ENCODE data around the gene RUNX2. TPM values are rescaled to one million over a fixed set of nuclear protein-coding genes. Genes with fewer than 3 reads are reported as not detected.

The RUNX2 gene
- total and polyA plus RNA-seq, 4 donors = 1.8 to 6.7 (median 3.2) TPM

- Histone ChIP-seq H3K27ac (ENCODE audit: low read depth in 1 of 2, low read length in 1 of 2) (peak overlapping the region in 1 of 2 donors; percentile 37), H3K4me3 (peak overlapping the region; percentile 20), H3K36me3 (ENCODE audit: control insufficient read depth in 4 of 4, insufficient read depth in 4 of 4, low read length in 4 of 4) (no peaks in the 10 kb centered on the region), H3K27me3 (ENCODE audit: control insufficient read depth in 3 of 3, insufficient read depth in 3 of 3, low read length in 2 of 3) (peaks cover 0 to 85% (median 46%) of the 10 kb centered on the region in 3 donors), H3K9ac (ENCODE audit: insufficient read depth in 1 of 2, low read length in 2 of 2) (no peak overlapping the region), H3K9me3 (ENCODE audit: control insufficient read depth in 4 of 4, insufficient read depth in 3 of 4, low read length in 3 of 4) (no peaks in the 10 kb centered on the region), H3K4me1 (ENCODE audit: control insufficient read depth in 5 of 5, insufficient read depth in 5 of 5, low read length in 5 of 5) (peaks cover 3 to 37% (median 7%) of the 10 kb centered on the region in 5 donors)
- ATAC-seq (ENCODE audit: insufficient read depth, low FRiP score) (no peak), DNase-seq (peak; percentile 71 to 75 (median 72))
- no peak for TF ChIP-seq CTCF (IDR thresholded peaks at IDR 0.05; ENCODE audit: control extremely low read depth, extremely low read depth)
- 0 to 1% methylated on average over 53 to 83 of the region's 83 CpGs for WGBS, 2 donors
Measured at GRCh38 chr6:45421709-45422502, 93.8 kb downstream of the RUNX2 start.

- no peak for TF ChIP-seq CTCF (IDR thresholded peaks at IDR 0.05; ENCODE audit: control extremely low read depth, extremely low read depth)
- peaks cover 0 to 82% (median 41%) of the 10 kb centered on the region in 3 donors for H3K27me3 ChIP-seq (ENCODE audit: control insufficient read depth in 3 of 3, insufficient read depth in 3 of 3, low read length in 2 of 3)
- H3K9me3 ChIP-seq (ENCODE audit: control insufficient read depth in 4 of 4, insufficient read depth in 3 of 4, low read length in 3 of 4) = no peaks in the 10 kb centered on the region
- DNase-seq (peak; percentile 47 to 61 (median 48)), ATAC-seq (ENCODE audit: insufficient read depth, low FRiP score) (no peak)
- peaks cover 3 to 37% (median 7%) of the 10 kb centered on the region in 5 donors for H3K4me1 ChIP-seq (ENCODE audit: control insufficient read depth in 5 of 5, insufficient read depth in 5 of 5, low read length in 5 of 5)
- no peaks in the 10 kb centered on the region for H3K36me3 ChIP-seq (ENCODE audit: control insufficient read depth in 4 of 4, insufficient read depth in 4 of 4, low read length in 4 of 4)
- H3K4me3 ChIP-seq = peak overlapping the region; percentile 20
- peak overlapping the region in 1 of 2 donors; percentile 40 for H3K27ac ChIP-seq (ENCODE audit: low read depth in 1 of 2, low read length in 1 of 2)
- H3K9ac ChIP-seq (ENCODE audit: insufficient read depth in 1 of 2, low read length in 2 of 2) = peak overlapping the region in 1 of 2 donors; percentile 3
- WGBS, 2 donors = 1% methylated on average over 54 to 55 of the region's 55 CpGs
Measured at GRCh38 chr6:45422503-45423110, 94.5 kb downstream of the RUNX2 start.

- no peak for TF ChIP-seq CTCF (IDR thresholded peaks at IDR 0.05; ENCODE audit: control extremely low read depth, extremely low read depth)
- peak overlapping the region in 1 of 2 donors; percentile 40 for H3K27ac ChIP-seq (ENCODE audit: low read depth in 1 of 2, low read length in 1 of 2)
- ATAC-seq (ENCODE audit: insufficient read depth, low FRiP score) (peak; percentile 23), DNase-seq (peak; percentile 34 to 44 (median 37))
- no peaks in the 10 kb centered on the region for H3K36me3 ChIP-seq (ENCODE audit: control insufficient read depth in 4 of 4, insufficient read depth in 4 of 4, low read length in 4 of 4)
- H3K4me3 ChIP-seq = peak overlapping the region; percentile 20
- peaks cover 0 to 80% (median 35%) of the 10 kb centered on the region in 3 donors for H3K27me3 ChIP-seq (ENCODE audit: control insufficient read depth in 3 of 3, insufficient read depth in 3 of 3, low read length in 2 of 3)
- no peaks in the 10 kb centered on the region for H3K9me3 ChIP-seq (ENCODE audit: control insufficient read depth in 4 of 4, insufficient read depth in 3 of 4, low read length in 3 of 4)
- peak overlapping the region in 1 of 2 donors; percentile 3 for H3K9ac ChIP-seq (ENCODE audit: insufficient read depth in 1 of 2, low read length in 2 of 2)
- 1 to 2% methylated on average over 60 to 62 of the region's 62 CpGs for WGBS, 2 donors
- peaks cover 3 to 37% (median 7%) of the 10 kb centered on the region in 5 donors for H3K4me1 ChIP-seq (ENCODE audit: control insufficient read depth in 5 of 5, insufficient read depth in 5 of 5, low read length in 5 of 5)
Measured at GRCh38 chr6:45423111-45423823, 95.1 kb downstream of the RUNX2 start.

Data from lung (tissue), 12 donors.